ENCODE data around the gene ADK.

- TF ChIP-seq, protein P1, sequence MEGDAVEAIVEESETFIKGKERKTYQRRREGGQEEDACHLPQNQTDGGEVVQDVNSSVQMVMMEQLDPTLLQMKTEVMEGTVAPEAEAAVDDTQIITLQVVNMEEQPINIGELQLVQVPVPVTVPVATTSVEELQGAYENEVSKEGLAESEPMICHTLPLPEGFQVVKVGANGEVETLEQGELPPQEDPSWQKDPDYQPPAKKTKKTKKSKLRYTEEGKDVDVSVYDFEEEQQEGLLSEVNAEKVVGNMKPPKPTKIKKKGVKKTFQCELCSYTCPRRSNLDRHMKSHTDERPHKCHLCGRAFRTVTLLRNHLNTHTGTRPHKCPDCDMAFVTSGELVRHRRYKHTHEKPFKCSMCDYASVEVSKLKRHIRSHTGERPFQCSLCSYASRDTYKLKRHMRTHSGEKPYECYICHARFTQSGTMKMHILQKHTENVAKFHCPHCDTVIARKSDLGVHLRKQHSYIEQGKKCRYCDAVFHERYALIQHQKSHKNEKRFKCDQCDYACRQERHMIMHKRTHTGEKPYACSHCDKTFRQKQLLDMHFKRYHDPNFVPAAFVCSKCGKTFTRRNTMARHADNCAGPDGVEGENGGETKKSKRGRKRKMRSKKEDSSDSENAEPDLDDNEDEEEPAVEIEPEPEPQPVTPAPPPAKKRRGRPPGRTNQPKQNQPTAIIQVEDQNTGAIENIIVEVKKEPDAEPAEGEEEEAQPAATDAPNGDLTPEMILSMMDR (IDR thresholded peaks at IDR 0.05): no peak
- TF ChIP-seq POLR2A (IDR thresholded peaks at IDR 0.05) (no peak), EP300 (IDR thresholded peaks at IDR 0.05) (no peak)
Observed at GRCh38 chr10:74333174-74333573, 182.2 kb downstream of the ADK start.

Measured in stomach (tissue), 4 donors.